Measurements from ENCODE around the gene ZP3.

DNA sequence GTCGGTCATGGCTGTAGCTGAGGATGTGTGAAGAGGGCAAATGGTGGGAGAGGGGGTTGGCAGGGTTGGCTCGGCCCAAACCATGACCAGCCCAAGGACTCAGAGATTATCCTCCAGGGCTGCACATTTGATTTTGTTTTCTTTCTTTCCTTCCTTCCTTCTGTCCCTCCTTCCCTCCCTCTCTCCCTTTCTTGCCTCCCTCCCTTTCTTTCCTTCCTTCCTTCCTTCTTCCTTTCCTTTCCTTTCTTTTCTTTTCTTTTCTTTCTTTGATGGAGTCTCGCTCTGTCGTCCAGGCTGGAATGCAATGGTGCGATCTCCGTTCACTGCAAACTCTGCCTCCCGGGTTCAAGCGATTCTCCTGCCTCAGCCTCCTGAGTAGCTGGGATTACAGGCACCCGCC, 19.0 kb upstream of the ZP3 start:
- TF ChIP-seq EZH2 (IDR thresholded peaks at IDR 0.05; ENCODE audit: low read length) = no peak
- TF ChIP-seq, protein P1, sequence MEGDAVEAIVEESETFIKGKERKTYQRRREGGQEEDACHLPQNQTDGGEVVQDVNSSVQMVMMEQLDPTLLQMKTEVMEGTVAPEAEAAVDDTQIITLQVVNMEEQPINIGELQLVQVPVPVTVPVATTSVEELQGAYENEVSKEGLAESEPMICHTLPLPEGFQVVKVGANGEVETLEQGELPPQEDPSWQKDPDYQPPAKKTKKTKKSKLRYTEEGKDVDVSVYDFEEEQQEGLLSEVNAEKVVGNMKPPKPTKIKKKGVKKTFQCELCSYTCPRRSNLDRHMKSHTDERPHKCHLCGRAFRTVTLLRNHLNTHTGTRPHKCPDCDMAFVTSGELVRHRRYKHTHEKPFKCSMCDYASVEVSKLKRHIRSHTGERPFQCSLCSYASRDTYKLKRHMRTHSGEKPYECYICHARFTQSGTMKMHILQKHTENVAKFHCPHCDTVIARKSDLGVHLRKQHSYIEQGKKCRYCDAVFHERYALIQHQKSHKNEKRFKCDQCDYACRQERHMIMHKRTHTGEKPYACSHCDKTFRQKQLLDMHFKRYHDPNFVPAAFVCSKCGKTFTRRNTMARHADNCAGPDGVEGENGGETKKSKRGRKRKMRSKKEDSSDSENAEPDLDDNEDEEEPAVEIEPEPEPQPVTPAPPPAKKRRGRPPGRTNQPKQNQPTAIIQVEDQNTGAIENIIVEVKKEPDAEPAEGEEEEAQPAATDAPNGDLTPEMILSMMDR (optimal IDR thresholded peaks at IDR 0.05 in 1 of 3, IDR thresholded peaks at IDR 0.05 in 1 of 3, conservative IDR thresholded peaks at IDR 0.05 in 1 of 3; ENCODE audit: extremely low read depth in 1 of 3, insufficient read depth in 2 of 3, low read length in 3 of 3) = no peak
